GM12892 (cell line): ENCODE measurements around the gene BAZ1B.

Source experiments
- POLR2A ChIP-seq: IDR thresholded peaks from 2 replicates; pipeline ENCODE4 v1.6.1; 2011; ENCODE audit warnings: low read depth, low read length, control low read depth
- TAF1 ChIP-seq: IDR thresholded peaks from 2 replicates; pipeline ENCODE4 v1.6.1; 2011; ENCODE audit warnings: low read depth, mild to moderate bottlenecking, control low read depth, low read length, borderline replicate concordance

- TF ChIP-seq POLR2A (no peak), TAF1 (no peak)
These were observed 43.5 kb downstream of the BAZ1B start for GRCh38 chr7:73478549-73478948.
